GM19372 (cell line): ENCODE results near the gene PDCD2L.
"Not testable (repeated sequence)": the region's sequence is repeated elsewhere in the genome, so short reads cannot be mapped to it uniquely, and the experiment has no call there.

Experiments
- ATAC-seq: cut with Tn5 transposase; IDR thresholded peaks from one replicate; pipeline ENCODE4 v1.9.1; 2021; ENCODE audit warnings: mild to moderate bottlenecking, low read depth, moderate library complexity; ENCODE audit not compliant: unreplicated experiment

PDCD2L gene

DNA sequence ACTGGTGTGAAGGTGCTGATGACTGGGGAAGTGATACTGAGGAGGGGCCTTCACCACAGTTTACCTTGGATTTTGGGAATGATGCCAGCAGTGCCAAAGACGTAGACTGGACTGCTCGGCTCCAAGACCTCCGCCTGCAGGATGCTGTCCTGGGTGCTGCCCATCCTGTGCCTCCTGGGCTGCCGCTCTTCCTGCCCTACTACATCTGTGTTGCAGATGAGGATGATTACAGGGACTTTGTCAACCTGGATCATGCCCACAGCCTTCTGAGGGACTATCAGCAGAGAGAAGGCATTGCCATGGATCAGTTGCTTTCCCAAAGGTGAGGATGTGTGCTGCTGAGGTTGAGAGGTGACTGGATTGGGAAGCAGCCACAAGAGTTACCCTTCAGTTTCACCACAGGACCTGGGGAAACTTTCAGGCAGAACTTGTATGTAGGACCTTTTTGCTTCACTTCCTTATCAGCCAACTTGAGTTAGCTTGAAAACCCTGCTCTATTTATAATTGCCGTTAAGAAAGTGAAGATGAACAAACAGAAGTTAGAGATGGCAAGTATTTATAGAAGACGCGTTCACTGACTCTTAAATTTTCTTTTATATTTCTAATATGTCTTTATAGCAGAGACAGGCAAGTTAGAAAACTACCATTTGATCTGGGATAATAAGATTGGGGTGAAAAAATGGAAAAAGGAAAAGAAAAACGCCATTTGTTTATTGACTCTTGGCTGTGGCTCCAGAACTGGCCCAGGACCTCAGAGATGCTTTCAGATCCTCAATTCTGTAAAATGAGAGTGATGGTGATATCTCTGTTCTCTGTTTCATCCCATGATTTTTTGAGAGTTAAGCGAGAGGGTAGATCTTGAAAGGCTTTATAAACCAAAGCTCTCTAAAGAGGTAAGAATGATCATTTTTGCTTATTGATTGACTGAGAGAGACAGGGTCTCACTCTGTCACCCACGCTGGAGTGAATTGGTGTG, 5.3 kb downstream of the PDCD2L start:
- ATAC-seq: no peak

GRCh38 chr19:34411216-34411615, 7.0 kb downstream of the PDCD2L start:
- no peak for ATAC-seq

DNA sequence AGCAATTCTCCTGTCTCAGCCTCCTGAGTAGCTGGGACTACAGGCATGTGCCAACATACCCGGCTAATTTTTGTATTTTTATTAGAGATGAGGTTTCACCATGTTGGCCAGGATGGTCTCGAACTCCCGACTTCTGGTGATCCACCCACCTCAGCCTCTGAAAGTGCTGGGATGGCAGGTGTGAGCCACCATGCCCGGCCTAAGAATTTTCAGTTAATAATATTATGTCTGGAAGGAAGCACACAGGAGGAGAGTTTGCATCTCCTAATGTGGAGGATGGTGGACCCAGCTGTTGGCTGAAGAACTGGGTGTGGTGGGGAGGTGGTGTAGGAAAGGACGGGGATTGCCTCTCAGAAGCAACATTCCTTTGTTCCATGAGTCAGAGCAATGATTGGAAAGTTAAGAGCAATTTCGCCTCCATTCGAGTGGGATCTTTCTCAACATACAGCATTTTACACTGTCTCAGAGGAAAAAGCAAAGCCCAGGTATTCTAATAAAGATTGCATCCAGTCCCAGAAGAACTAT, 11.9 kb downstream of the PDCD2L start:
- ATAC-seq: no peak

GRCh38 chr19:34418300-34418699, 14.1 kb downstream of the PDCD2L start:
- ATAC-seq: no peak

GRCh38 chr19:34426096-34426661, 22.0 kb downstream of the PDCD2L start:
- no peak for ATAC-seq

GRCh38 chr19:34428549-34429285, 24.5 kb downstream of the PDCD2L start:
- peak; percentile 57 for ATAC-seq

DNA sequence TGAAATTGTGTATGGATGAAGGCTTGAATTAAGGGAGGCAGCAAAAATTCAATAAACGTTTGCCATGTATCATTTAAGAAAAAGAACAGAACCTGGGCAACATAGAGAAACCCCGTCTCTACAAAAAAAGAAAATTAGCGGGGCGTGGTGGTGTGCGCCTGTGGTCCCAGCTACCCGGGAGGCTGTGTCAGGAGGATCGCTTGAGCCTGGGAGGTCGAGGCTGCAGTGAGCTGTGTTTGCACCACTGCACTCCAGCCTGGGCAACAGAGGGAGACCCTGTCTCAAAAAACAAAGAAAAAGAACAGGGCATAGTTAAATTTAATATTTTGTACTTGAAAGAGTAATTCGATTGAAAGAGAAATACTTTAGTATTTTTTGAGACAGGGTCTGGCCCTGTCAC, 25.4 kb downstream of the PDCD2L start:
- ATAC-seq: no peak

DNA sequence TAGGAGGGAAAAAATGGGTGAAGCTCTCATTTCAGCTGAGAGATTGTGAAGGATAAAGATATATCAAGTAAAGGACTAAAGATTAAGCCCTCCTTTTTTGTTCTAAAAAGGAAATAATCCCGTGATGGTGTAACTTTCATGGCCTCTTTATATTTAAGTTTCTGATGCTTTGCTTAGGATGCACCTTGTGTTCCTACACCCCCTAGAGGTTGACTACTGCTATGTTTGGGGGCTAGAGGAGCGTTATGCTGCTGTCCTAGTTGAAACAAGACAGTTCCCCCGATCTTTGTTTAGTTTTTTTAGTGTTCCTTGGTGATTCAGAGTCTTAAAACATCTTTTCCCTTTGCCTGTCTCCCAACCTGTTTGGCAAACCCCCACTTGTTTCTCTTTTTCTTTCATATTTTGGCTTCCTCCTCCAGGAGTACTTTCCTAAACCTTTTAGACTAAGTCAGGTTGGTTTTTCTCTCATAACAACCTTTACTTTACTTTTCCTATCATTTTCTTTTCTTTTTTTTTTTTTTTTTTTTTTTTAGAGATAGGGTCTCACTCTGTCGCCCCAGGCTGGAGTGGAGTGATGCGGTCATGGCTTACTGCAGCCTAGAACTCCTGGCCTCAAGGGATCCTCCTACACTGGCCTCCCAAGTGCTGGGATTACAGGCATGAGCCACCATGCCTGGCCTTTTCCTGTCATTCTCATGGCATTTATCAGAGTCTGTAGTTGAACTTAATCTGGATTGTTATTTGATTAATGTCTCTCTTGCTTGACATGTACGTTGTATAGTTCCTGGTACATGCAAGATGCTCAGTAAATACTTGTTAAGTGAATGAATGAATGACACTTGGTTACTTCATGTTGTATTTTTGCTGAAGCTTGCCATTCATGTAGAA, 26.8 kb downstream of the PDCD2L start:
- no peak for ATAC-seq

DNA sequence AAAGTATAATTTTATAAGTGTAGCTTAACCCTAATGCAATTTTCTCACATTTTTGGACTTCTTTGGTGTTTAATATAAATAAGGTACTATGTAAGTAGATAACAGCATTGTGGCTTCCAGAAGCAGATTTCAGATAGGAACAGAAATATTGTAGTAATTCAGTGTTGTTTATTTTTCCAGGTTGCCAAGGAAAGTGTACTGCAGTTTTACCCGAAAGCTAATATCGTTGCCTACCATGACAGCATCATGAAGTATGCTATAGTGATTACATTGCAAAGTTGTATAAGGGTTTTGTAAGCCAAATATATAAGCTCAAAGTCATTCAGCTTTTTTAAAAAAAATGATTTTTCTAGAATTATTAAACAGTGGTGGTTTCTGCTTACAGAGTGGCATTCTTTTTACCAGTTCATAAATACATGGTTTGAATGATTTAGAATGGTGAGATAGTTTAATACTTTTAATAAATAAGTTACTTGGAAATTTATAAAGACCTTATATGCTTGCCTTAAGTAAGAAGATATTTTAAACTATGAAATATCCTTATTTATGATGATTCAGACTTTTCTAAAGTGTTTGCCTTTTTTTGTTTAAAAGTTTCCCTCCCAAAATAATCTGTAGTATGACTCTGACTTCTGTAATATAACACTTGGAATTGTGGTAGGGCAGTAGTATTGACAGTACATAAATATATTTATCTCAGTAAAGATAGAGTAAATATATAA, 27.6 kb downstream of the PDCD2L start:
- no peak for ATAC-seq

GRCh38 chr19:34432797-34433196, 28.6 kb downstream of the PDCD2L start:
- no peak for ATAC-seq

GRCh38 chr19:34436716-34437115, 32.5 kb downstream of the PDCD2L start:
- ATAC-seq: no peak

GRCh38 chr19:34448191-34448590, 44.0 kb downstream of the PDCD2L start:
- no peak for ATAC-seq

DNA sequence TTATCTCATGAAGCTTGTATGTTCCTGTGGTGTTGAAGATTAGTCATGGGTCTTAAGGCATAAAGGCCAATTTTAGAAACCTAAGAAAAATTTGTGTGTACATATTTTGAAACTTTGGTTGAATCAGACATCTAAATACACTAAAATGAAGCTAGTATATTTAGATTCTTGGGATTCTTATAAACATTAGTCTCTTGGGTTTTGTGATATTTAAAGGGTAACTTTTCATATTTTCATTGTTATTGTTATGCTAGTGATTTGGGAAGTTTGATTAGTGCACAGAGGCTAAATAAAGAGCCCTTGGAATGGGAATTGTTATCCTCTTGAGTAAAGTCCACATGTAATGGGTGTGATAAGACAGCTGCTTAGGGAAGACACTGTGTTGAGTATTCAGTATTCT, 48.5 kb downstream of the PDCD2L start:
- no peak for ATAC-seq

GRCh38 chr19:34454091-34454490, 49.9 kb downstream of the PDCD2L start:
- ATAC-seq: no peak

DNA sequence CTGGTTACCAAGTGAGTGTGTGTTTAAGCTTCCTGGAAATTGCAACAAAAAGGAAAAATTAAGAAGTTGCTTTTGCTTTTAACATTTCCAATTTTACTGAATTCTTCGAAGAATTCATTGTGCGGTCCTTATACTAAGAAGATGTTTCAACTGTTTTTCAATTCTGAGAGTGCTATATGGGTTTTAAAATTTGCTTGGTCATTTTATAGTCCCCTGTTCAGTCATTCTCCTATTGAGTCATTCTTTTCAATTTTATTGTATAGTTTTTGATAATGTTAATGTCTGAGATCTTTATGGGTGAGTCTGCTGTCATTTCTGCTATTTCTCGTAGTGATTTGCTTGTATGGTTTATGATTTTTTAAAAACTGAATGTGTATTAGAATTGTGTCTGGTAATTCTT, 50.5 kb downstream of the PDCD2L start:
- ATAC-seq: no peak

GRCh38 chr19:34455783-34456480, 51.7 kb downstream of the PDCD2L start:
- not testable (repeated sequence) for ATAC-seq

DNA sequence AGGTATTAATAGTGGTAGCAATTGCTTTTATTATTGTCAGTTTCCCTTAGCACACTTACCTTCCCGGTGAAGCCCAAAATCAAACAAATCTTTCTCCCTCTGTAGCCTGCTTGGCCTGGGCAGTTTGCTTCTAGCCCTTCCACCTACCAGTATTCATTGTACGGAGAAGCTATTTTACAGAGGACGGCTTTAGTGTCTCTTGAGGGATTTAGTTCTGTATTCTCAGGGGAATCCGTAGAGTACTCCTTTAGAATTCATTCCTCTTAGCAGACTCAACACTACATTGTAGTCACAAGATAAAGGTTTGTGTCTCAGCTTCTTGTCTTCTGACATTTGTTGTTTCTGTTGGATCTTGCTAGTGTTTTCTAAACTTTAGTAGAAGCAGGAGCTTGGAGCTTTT, 53.2 kb downstream of the PDCD2L start:
- ATAC-seq: no peak

GRCh38 chr19:34458677-34459076, 54.5 kb downstream of the PDCD2L start:
- no peak for ATAC-seq

- ATAC-seq: no peak
Observed at GRCh38 chr19:34459614-34460013, 55.4 kb downstream of the PDCD2L start.
